CD4-positive, alpha-beta T cell treated with Interferon alpha-2 for 1 hour (primary cell): Measurements from ENCODE around the gene PLEKHA5.
"Not testable (repeated sequence)": the region's sequence is repeated elsewhere in the genome, so short reads cannot be mapped to it uniquely, and the experiment has no call there.

Source experiments
- DNase-seq, 2 donors: peaks; one replicate each; pipeline ENCODE4 v3.0.0-alpha.2; 2020 to 2022

The PLEKHA5 gene

GRCh38 chr12:19203013-19203412 is 73.5 kb downstream of the PLEKHA5 start:
- DNase-seq = no peak

GRCh38 chr12:19203539-19204506 is 74.3 kb downstream of the PLEKHA5 start:
- no peak for DNase-seq

- no peak for DNase-seq
Measured at GRCh38 chr12:19205120-19205519, 75.6 kb downstream of the PLEKHA5 start.

GRCh38 chr12:19206493-19207077 is 77.1 kb downstream of the PLEKHA5 start:
- DNase-seq = no peak

- DNase-seq = no peak
Measured at GRCh38 chr12:19208456-19208855, 78.9 kb downstream of the PLEKHA5 start.

- DNase-seq = no peak
Measured at GRCh38 chr12:19209661-19210060, 80.1 kb downstream of the PLEKHA5 start.

GRCh38 chr12:19211802-19212201 is 82.3 kb downstream of the PLEKHA5 start:
- no peak for DNase-seq

- no peak for DNase-seq
Measured at GRCh38 chr12:19212245-19212644, 82.7 kb downstream of the PLEKHA5 start.

- no peak for DNase-seq
Measured at GRCh38 chr12:19214020-19214419, 84.5 kb downstream of the PLEKHA5 start.

GRCh38 chr12:19215115-19215514 is 85.6 kb downstream of the PLEKHA5 start:
- DNase-seq = no peak

- DNase-seq = no peak
Measured at GRCh38 chr12:19217446-19217845, 87.9 kb downstream of the PLEKHA5 start.

GRCh38 chr12:19220205-19220604 is 90.7 kb downstream of the PLEKHA5 start:
- no peak for DNase-seq

GRCh38 chr12:19220852-19221466 is 91.4 kb downstream of the PLEKHA5 start:
- no peak for DNase-seq

GRCh38 chr12:19222558-19222957 is 93.0 kb downstream of the PLEKHA5 start:
- no peak for DNase-seq

- DNase-seq = no peak
Measured at GRCh38 chr12:19223018-19223417, 93.5 kb downstream of the PLEKHA5 start.

- DNase-seq = no peak
Measured at GRCh38 chr12:19223695-19224094, 94.2 kb downstream of the PLEKHA5 start.

- no peak for DNase-seq
Measured at GRCh38 chr12:19224746-19225145, 95.2 kb downstream of the PLEKHA5 start.

- no peak for DNase-seq
Measured at GRCh38 chr12:19227190-19227879, 97.8 kb downstream of the PLEKHA5 start.

GRCh38 chr12:19227880-19228210 is 98.3 kb downstream of the PLEKHA5 start:
- DNase-seq = no peak

- DNase-seq = not testable (repeated sequence)
Measured at GRCh38 chr12:19229021-19229420, 99.5 kb downstream of the PLEKHA5 start.

- DNase-seq = no peak
Measured at GRCh38 chr12:19230299-19230866, 100.8 kb downstream of the PLEKHA5 start.

- DNase-seq = no peak
Measured at GRCh38 chr12:19230896-19231295, 101.4 kb downstream of the PLEKHA5 start.

GRCh38 chr12:19234171-19234704 is 104.7 kb downstream of the PLEKHA5 start:
- no peak for DNase-seq
